Measurements from ENCODE around the gene LSAMP.

DNA sequence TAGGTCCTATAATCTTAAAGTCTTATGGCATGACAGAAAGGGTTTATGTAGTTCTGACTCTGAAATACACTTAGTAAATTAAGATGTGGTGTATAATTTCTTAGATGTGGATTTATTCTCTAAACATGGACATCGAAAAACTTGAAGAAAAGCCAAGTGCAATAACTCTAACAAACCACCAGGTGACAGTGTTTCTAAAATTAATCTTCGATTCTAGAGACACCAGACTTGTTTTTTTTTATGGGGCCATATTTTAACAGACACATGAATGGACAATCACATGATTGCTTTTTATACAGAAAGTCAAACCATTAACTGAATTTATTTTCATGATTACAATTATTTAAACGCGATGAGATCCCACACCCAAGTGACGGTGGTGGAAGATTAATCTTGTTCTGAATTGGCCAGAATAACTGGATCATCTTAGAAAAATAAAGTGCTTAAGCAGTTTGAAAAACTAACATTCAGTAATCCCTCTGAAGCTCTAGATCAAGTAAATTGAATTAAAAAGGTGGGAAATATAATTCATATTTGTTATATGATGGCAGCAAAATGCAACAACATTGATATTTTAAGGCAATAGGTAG, 305.1 kb downstream of the LSAMP start:
- TF ChIP-seq, protein P1, sequence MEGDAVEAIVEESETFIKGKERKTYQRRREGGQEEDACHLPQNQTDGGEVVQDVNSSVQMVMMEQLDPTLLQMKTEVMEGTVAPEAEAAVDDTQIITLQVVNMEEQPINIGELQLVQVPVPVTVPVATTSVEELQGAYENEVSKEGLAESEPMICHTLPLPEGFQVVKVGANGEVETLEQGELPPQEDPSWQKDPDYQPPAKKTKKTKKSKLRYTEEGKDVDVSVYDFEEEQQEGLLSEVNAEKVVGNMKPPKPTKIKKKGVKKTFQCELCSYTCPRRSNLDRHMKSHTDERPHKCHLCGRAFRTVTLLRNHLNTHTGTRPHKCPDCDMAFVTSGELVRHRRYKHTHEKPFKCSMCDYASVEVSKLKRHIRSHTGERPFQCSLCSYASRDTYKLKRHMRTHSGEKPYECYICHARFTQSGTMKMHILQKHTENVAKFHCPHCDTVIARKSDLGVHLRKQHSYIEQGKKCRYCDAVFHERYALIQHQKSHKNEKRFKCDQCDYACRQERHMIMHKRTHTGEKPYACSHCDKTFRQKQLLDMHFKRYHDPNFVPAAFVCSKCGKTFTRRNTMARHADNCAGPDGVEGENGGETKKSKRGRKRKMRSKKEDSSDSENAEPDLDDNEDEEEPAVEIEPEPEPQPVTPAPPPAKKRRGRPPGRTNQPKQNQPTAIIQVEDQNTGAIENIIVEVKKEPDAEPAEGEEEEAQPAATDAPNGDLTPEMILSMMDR (IDR thresholded peaks at IDR 0.05) = peak; percentile 79; the same call in 1 of the 2 replicates
- TF ChIP-seq POLR2AphosphoS5 (IDR thresholded peaks at IDR 0.05; ENCODE audit: low read depth, low read length) (no peak), TCF7L2 (IDR thresholded peaks at IDR 0.05; ENCODE audit: low read depth, low read length) (no peak)
- TF ChIP-seq, protein P2, sequence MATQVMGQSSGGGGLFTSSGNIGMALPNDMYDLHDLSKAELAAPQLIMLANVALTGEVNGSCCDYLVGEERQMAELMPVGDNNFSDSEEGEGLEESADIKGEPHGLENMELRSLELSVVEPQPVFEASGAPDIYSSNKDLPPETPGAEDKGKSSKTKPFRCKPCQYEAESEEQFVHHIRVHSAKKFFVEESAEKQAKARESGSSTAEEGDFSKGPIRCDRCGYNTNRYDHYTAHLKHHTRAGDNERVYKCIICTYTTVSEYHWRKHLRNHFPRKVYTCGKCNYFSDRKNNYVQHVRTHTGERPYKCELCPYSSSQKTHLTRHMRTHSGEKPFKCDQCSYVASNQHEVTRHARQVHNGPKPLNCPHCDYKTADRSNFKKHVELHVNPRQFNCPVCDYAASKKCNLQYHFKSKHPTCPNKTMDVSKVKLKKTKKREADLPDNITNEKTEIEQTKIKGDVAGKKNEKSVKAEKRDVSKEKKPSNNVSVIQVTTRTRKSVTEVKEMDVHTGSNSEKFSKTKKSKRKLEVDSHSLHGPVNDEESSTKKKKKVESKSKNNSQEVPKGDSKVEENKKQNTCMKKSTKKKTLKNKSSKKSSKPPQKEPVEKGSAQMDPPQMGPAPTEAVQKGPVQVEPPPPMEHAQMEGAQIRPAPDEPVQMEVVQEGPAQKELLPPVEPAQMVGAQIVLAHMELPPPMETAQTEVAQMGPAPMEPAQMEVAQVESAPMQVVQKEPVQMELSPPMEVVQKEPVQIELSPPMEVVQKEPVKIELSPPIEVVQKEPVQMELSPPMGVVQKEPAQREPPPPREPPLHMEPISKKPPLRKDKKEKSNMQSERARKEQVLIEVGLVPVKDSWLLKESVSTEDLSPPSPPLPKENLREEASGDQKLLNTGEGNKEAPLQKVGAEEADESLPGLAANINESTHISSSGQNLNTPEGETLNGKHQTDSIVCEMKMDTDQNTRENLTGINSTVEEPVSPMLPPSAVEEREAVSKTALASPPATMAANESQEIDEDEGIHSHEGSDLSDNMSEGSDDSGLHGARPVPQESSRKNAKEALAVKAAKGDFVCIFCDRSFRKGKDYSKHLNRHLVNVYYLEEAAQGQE (IDR thresholded peaks at IDR 0.05; ENCODE audit: insufficient read depth in 1 of 2, low read depth in 2 of 2, low read length in 1 of 2) = no peak
